ENCODE data around the gene RAB34. TPM values are rescaled to one million over a fixed set of nuclear protein-coding genes. Genes with fewer than 3 reads are reported as not detected.

Gene RAB34
- total RNA-seq, 1 experiment from 2014 or later = 161 TPM

- peak; percentile 89 to 96 for DNase-seq
- peaks cover 42% of the 10 kb centered on the region for H3K79me2 ChIP-seq (ENCODE audit: low read depth)
- peaks cover 32% of the 10 kb centered on the region for H4K20me1 ChIP-seq (ENCODE audit: insufficient read depth)
- CTCF ChIA-PET = interaction anchor here (0.6 to 3.5 kb wide), 22 partner anchors 9 to 390 kb away, joined by 3 to 60 read pairs (median 4); partner anchors contain the start of genes BLTP2 and TRAF4
- POLR2A ChIA-PET (ENCODE audit: unreplicated experiment) = interaction anchor here (0.6 to 3.5 kb wide), 10 partner anchors 16 to 225 kb away, joined by 3 to 75 read pairs (median 24); partner anchors contain the start of genes ERAL1, PHF12, PROCA1 and TRAF4
- H3F3A ChIP-seq (ENCODE audit: insufficient read depth, low read depth) = peaks cover 68% of the 10 kb centered on the region
- no peaks in the 10 kb centered on the region for H3K9me2 ChIP-seq (ENCODE audit: insufficient read depth)
- peak overlapping the region; percentile 87 for H3K4me3 ChIP-seq
- H3K27ac ChIP-seq = peak overlapping the region; percentile 97
- H3K27me3 ChIP-seq (ENCODE audit: insufficient read depth, low read depth) = no peaks in the 10 kb centered on the region
- peak overlapping the region; percentile 88 for H2AFZ ChIP-seq
- no peak for TF ChIP-seq EZH2 (IDR thresholded peaks at IDR 0.05; ENCODE audit: low read depth)
- peak; percentile 98 for TF ChIP-seq CTCF (conservative IDR thresholded peaks at IDR 0.05)
- peaks cover 47% of the 10 kb centered on the region for H3K4me1 ChIP-seq (replicated peaks; ENCODE audit: insufficient read depth)
- H3K36me3 ChIP-seq (ENCODE audit: low read depth) = peaks cover 19% of the 10 kb centered on the region
- BruUV-seq (replicated peaks) = no TSS peak
- intact Hi-C loops (cut with micrococcal nuclease; ENCODE audit: unreplicated experiment) = loop anchor here (1.0 to 10.0 kb wide), 2 partner anchors 23 to 388 kb away; no protein-coding TSS in a partner anchor
- peak overlapping the region; percentile 89 for H3K4me2 ChIP-seq
- H3K9me3 ChIP-seq (ENCODE audit: insufficient read depth, low read depth) = no peaks in the 10 kb centered on the region
Measured at GRCh38 chr17:28726627-28727491, 9.2 kb upstream of the RAB34 start.

- no peaks in the 10 kb centered on the region for H3K9me2 ChIP-seq (ENCODE audit: insufficient read depth)
- H3F3A ChIP-seq (ENCODE audit: insufficient read depth, low read depth) = peaks cover 75% of the 10 kb centered on the region
- H3K4me2 ChIP-seq = peak within 1 kb of the TSS; percentile 97
- intact Hi-C loops (cut with micrococcal nuclease; ENCODE audit: unreplicated experiment) = loop anchor here (10.0 kb wide), 1 partner anchor 389 kb away; no protein-coding TSS in a partner anchor
- H3K27ac ChIP-seq = peak within 1 kb of the TSS; percentile 97
- peak within 1 kb of the TSS; percentile 87 for H3K4me3 ChIP-seq
- H3K36me3 ChIP-seq (ENCODE audit: low read depth) = peaks cover 25% of the 10 kb centered on the region
- BruUV-seq (replicated peaks) = no TSS peak
- peaks cover 51% of the 10 kb centered on the region for H3K4me1 ChIP-seq (replicated peaks; ENCODE audit: insufficient read depth)
- peak within 1 kb of the TSS; percentile 88 for H2AFZ ChIP-seq
- H3K79me2 ChIP-seq (ENCODE audit: low read depth) = peaks cover 49% of the 10 kb centered on the region
- ChIA-PET POLR2A (ENCODE audit: unreplicated experiment) (interaction anchor here (0.6 to 3.5 kb wide), 8 partner anchors 15 to 225 kb away, joined by 3 to 75 read pairs (median 32); partner anchors contain the start of genes ERAL1, PHF12, PROCA1 and TRAF4), CTCF (interaction anchor here (0.6 to 3.5 kb wide), 16 partner anchors 9 to 391 kb away, joined by 3 to 60 read pairs (median 4); partner anchors contain the start of genes BLTP2 and TRAF4)
- peaks cover 38% of the 10 kb centered on the region for H4K20me1 ChIP-seq (ENCODE audit: insufficient read depth)
- peak in 1 of 2 experiments; percentile 84 for DNase-seq
- no peaks in the 10 kb centered on the region for H3K9me3 ChIP-seq (ENCODE audit: insufficient read depth, low read depth)
- H3K27me3 ChIP-seq (ENCODE audit: insufficient read depth, low read depth) = no peaks in the 10 kb centered on the region
- TF ChIP-seq EZH2 (IDR thresholded peaks at IDR 0.05; ENCODE audit: low read depth) (no peak), CTCF (conservative IDR thresholded peaks at IDR 0.05) (no peak)
Measured at GRCh38 chr17:28726226-28726626, 8.6 kb upstream of the RAB34 start, which contains the start of gene TLCD1. Gene TLCD1 (minus strand): TSS chr17:28726233. CDS start chr17:28726097, 136 bp downstream.

GRCh38 chr17:28725660-28726225 is 8.1 kb upstream of the RAB34 start:
- intact Hi-C loops (cut with micrococcal nuclease; ENCODE audit: unreplicated experiment) = loop anchor here (10.0 kb wide), 1 partner anchor 389 kb away; no protein-coding TSS in a partner anchor
- ChIA-PET POLR2A (ENCODE audit: unreplicated experiment) (interaction anchor here (0.6 to 3.5 kb wide), 5 partner anchors 15 to 29 kb away, joined by 3 to 75 read pairs (median 7); partner anchors contain the start of genes PROCA1 and TRAF4), CTCF (interaction anchor here (0.6 to 3.5 kb wide), 10 partner anchors 10 to 226 kb away, joined by 3 to 60 read pairs (median 6); partner anchors contain the start of genes BLTP2 and TRAF4)
- peak in 1 of 2 experiments; percentile 69 for DNase-seq
- BruUV-seq (replicated peaks) = no TSS peak
- peaks cover 53% of the 10 kb centered on the region for H3K79me2 ChIP-seq (ENCODE audit: low read depth)
- H3K27me3 ChIP-seq (ENCODE audit: insufficient read depth, low read depth) = no peaks in the 10 kb centered on the region
- peak overlapping the region; percentile 87 for H3K4me3 ChIP-seq
- peak overlapping the region; percentile 97 for H3K4me2 ChIP-seq
- H3K9me2 ChIP-seq (ENCODE audit: insufficient read depth) = no peaks in the 10 kb centered on the region
- H4K20me1 ChIP-seq (ENCODE audit: insufficient read depth) = peaks cover 43% of the 10 kb centered on the region
- peaks cover 30% of the 10 kb centered on the region for H3K36me3 ChIP-seq (ENCODE audit: low read depth)
- TF ChIP-seq CTCF (conservative IDR thresholded peaks at IDR 0.05) = no peak
- TF ChIP-seq EZH2 (IDR thresholded peaks at IDR 0.05; ENCODE audit: low read depth) = no peak
- peaks cover 80% of the 10 kb centered on the region for H3F3A ChIP-seq (ENCODE audit: insufficient read depth, low read depth)
- H2AFZ ChIP-seq = peak overlapping the region; percentile 65; the same call in 1 of the 2 replicates
- H3K4me1 ChIP-seq (replicated peaks; ENCODE audit: insufficient read depth) = peaks cover 51% of the 10 kb centered on the region
- no peaks in the 10 kb centered on the region for H3K9me3 ChIP-seq (ENCODE audit: insufficient read depth, low read depth)
- H3K27ac ChIP-seq = peak overlapping the region; percentile 82
